ENCODE results near the gene EDDM3A. TPM values are rescaled to one million over a fixed set of nuclear protein-coding genes. Genes with fewer than 3 reads are reported as not detected.
"Not testable (repeated sequence)": the region's sequence is repeated elsewhere in the genome, so short reads cannot be mapped to it uniquely, and the experiment has no call there.

EDDM3A gene
- total RNA-seq, 1 donor from 2014 or later: not detected

DNA sequence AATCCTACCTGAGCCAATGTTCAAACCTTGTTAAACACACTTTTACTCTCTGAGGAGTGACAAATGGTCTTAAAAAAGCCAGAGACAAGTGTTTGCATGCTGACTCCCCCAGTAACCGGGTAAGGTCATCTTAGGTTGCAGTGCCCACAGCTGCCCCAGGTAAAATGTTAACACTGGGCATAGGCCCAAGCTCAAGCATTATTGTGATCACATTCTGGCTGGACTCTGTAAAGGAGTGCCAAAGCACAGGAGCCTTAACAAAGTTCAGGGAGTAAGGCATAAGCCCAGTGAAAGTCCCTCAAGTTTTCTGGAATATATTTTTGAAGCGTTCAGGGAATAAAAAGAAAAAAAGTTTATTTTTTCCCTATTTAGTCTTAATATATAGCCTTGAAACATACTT, 8.6 kb downstream of the EDDM3A start:
- Mint-ChIP-seq H3K36me3 (ENCODE audit: unreplicated experiment) (peaks cover 14% of the 10 kb centered on the region), H3K27ac (ENCODE audit: unreplicated experiment) (no peak overlapping the region), H3K4me3 (ENCODE audit: unreplicated experiment) (no peak overlapping the region), H3K4me1 (ENCODE audit: low read depth, unreplicated experiment) (no peaks in the 10 kb centered on the region), H3K27me3 (ENCODE audit: unreplicated experiment) (peaks cover 7% of the 10 kb centered on the region), H3K9me3 (ENCODE audit: unreplicated experiment) (peaks cover 11% of the 10 kb centered on the region)
- no peak for DNase-seq
- TF ChIP-seq, protein P1, sequence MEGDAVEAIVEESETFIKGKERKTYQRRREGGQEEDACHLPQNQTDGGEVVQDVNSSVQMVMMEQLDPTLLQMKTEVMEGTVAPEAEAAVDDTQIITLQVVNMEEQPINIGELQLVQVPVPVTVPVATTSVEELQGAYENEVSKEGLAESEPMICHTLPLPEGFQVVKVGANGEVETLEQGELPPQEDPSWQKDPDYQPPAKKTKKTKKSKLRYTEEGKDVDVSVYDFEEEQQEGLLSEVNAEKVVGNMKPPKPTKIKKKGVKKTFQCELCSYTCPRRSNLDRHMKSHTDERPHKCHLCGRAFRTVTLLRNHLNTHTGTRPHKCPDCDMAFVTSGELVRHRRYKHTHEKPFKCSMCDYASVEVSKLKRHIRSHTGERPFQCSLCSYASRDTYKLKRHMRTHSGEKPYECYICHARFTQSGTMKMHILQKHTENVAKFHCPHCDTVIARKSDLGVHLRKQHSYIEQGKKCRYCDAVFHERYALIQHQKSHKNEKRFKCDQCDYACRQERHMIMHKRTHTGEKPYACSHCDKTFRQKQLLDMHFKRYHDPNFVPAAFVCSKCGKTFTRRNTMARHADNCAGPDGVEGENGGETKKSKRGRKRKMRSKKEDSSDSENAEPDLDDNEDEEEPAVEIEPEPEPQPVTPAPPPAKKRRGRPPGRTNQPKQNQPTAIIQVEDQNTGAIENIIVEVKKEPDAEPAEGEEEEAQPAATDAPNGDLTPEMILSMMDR (IDR thresholded peaks at IDR 0.05; ENCODE audit: partially characterized antibody, unreplicated experiment): no peak

DNA sequence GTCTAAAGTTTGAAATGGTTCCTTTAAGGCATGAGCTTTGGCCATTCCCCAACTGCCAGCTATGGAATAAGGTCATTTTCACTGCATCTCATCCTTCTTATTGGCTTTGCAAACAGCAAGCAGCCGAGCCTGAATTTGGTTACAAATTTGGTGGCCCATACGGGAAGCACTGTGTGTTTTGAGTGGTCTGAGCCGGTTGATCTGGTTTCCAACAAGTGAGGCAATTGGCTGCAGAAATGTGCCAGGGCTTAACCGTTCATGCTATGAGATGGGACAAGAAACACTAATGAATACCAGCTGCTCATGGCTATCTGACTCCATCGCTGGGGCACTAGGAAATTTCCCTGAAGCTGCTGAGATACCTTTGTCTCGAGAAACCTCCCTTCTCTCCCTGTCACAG, 9.3 kb downstream of the EDDM3A start:
- Mint-ChIP-seq H3K27me3 (ENCODE audit: unreplicated experiment) (peaks cover 7% of the 10 kb centered on the region), H3K27ac (ENCODE audit: unreplicated experiment) (no peak overlapping the region), H3K36me3 (ENCODE audit: unreplicated experiment) (peaks cover 14% of the 10 kb centered on the region), H3K9me3 (ENCODE audit: unreplicated experiment) (peaks cover 11% of the 10 kb centered on the region), H3K4me1 (ENCODE audit: low read depth, unreplicated experiment) (no peaks in the 10 kb centered on the region), H3K4me3 (ENCODE audit: unreplicated experiment) (no peak overlapping the region)
- DNase-seq: no peak
- TF ChIP-seq, protein P1 (IDR thresholded peaks at IDR 0.05; ENCODE audit: partially characterized antibody, unreplicated experiment): no peak

DNA sequence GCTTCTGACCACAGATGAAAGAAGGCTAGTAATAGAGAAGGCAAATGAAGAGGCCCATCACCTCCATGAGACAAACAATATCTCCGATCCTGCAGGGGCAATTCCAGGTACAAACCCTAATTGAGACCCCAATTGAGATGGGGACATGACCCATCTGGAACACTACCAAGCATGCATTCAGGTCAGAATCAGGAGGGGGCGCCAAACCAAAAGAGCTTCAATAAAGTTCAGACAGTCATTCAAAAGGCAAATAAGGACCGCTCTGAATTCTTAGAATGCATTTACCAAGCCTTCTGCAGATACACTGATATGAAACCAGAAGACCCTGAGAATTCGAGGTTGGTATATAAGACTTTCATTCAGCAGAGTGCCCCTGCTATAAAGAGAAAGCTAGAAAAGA, 12.3 kb downstream of the EDDM3A start:
- H3K4me1 Mint-ChIP-seq (ENCODE audit: low read depth, unreplicated experiment): peaks cover 7% of the 10 kb centered on the region
- no peak overlapping the region for H3K27ac Mint-ChIP-seq (ENCODE audit: unreplicated experiment)
- H3K27me3 Mint-ChIP-seq (ENCODE audit: unreplicated experiment): peaks cover 3% of the 10 kb centered on the region
- peaks cover 3% of the 10 kb centered on the region for H3K9me3 Mint-ChIP-seq (ENCODE audit: unreplicated experiment)
- DNase-seq: no peak
- TF ChIP-seq, protein P1 (IDR thresholded peaks at IDR 0.05; ENCODE audit: partially characterized antibody, unreplicated experiment): peak; percentile 35
- H3K36me3 Mint-ChIP-seq (ENCODE audit: unreplicated experiment): peaks cover 6% of the 10 kb centered on the region
- H3K4me3 Mint-ChIP-seq (ENCODE audit: unreplicated experiment): no peak overlapping the region

DNA sequence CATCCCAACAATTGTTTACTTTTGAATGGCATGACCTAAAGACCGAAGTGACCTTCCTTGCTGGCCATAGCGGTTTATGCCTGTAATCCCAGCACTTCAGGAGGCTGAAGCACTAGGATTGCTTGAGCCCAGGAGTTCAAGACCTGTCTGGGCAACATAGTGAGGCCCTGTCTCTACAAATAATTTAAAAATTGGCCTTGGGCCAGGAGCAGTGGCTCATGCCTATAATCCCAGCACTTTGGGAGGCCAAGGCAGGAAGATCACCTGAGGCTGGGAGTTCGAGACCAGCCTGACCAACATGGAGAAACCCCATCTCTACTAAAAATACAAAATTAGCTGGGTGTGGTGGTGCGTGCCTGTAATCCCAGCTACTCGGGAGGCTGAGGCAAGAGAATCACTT, 13.8 kb downstream of the EDDM3A start:
- H3K4me1 Mint-ChIP-seq (ENCODE audit: low read depth, unreplicated experiment); H3K4me3 Mint-ChIP-seq (ENCODE audit: unreplicated experiment); H3K9me3 Mint-ChIP-seq (ENCODE audit: unreplicated experiment); H3K27ac Mint-ChIP-seq (ENCODE audit: unreplicated experiment); H3K27me3 Mint-ChIP-seq (ENCODE audit: unreplicated experiment); DNase-seq; H3K36me3 Mint-ChIP-seq (ENCODE audit: unreplicated experiment): not testable (repeated sequence)

DNA sequence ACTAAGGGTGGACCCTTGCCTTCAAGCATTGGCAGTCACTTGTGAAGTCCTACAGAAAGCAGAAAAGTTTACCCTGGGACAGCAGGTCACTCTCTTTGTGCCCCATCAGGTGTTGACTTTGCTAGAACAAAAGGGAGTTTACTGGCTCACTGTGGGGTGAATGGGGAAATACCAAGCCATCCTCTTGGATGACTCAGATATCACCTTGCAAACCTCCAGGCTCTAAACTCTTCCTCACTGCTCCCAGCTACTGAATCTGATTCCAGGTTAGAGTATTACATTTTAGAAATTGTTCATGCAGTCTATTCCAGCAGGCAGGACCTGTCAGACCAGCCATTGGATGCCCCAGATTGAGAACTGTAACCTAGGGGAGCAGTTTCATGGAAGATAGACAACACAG, 15.3 kb downstream of the EDDM3A start:
- H3K27me3 Mint-ChIP-seq (ENCODE audit: unreplicated experiment): no peaks in the 10 kb centered on the region
- TF ChIP-seq, protein P1 (IDR thresholded peaks at IDR 0.05; ENCODE audit: partially characterized antibody, unreplicated experiment): no peak
- H3K9me3 Mint-ChIP-seq (ENCODE audit: unreplicated experiment): peaks cover 2% of the 10 kb centered on the region
- no peak overlapping the region for H3K27ac Mint-ChIP-seq (ENCODE audit: unreplicated experiment)
- no peak for DNase-seq
- peaks cover 6% of the 10 kb centered on the region for H3K36me3 Mint-ChIP-seq (ENCODE audit: unreplicated experiment)
- no peak overlapping the region for H3K4me3 Mint-ChIP-seq (ENCODE audit: unreplicated experiment)
- H3K4me1 Mint-ChIP-seq (ENCODE audit: low read depth, unreplicated experiment): peaks cover 7% of the 10 kb centered on the region

DNA sequence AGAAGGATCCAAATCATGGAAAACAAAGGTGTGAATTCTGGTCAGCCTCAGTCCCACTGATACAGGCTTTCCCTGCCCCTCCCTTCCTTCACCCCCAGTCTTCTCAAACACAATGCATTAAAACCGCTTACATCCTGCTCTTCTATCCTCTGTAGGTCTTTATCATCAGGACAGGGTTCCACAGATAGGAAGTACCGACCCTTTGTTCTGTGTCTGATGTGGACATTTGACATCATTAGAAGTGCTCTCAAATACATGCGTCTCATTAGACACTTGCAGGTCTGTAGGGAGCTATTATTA, 22.9 kb downstream of the EDDM3A start:
- Mint-ChIP-seq H3K27me3 (ENCODE audit: unreplicated experiment) (no peaks in the 10 kb centered on the region), H3K36me3 (ENCODE audit: unreplicated experiment) (no peaks in the 10 kb centered on the region), H3K27ac (ENCODE audit: unreplicated experiment) (no peak overlapping the region), H3K4me1 (ENCODE audit: low read depth, unreplicated experiment) (no peaks in the 10 kb centered on the region), H3K4me3 (ENCODE audit: unreplicated experiment) (no peak overlapping the region), H3K9me3 (ENCODE audit: unreplicated experiment) (peaks cover 4% of the 10 kb centered on the region)
- TF ChIP-seq, protein P1 (IDR thresholded peaks at IDR 0.05; ENCODE audit: partially characterized antibody, unreplicated experiment): no peak
- no peak for DNase-seq

Data from glutamatergic neuron (in vitro differentiated cells).